ENCODE results near the gene CCDC15. TPM values are rescaled to one million over a fixed set of nuclear protein-coding genes. Genes with fewer than 3 reads are reported as not detected.
"Not testable (repeated sequence)": the region's sequence is repeated elsewhere in the genome, so short reads cannot be mapped to it uniquely, and the experiment has no call there.

The CCDC15 gene
- total RNA-seq, 1 donor from 2014 or later = 6.1 TPM

DNA sequence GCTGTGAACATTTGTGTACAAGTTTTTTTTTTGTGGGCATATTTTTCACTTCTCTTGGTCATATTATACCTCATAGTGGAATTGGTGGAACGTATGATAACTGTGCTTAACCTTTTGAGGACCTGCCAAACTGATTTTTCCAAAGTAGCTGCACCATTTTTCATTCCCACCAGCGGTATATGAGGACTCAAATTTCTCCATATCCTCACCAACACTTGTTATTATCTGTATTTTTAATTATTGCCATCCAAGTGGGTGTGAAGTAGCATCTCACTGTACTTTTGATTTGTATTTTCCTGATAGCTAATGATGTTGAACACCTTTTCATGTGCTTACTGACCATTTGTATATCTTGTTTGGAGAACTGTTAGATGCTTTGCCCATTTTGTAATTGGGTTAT lies 47.8 kb downstream of the CCDC15 start:
- Mint-ChIP-seq H3K27me3 (ENCODE audit: low read depth) (no peaks in the 10 kb centered on the region), H3K27ac (ENCODE audit: unreplicated experiment) (no peak overlapping the region), H3K4me3 (no peak overlapping the region), H3K4me1 (no peaks in the 10 kb centered on the region), H3K36me3 (ENCODE audit: low read depth) (peaks cover 30% of the 10 kb centered on the region), H3K9me3 (peaks cover 12% of the 10 kb centered on the region)
- TF ChIP-seq, protein P1, sequence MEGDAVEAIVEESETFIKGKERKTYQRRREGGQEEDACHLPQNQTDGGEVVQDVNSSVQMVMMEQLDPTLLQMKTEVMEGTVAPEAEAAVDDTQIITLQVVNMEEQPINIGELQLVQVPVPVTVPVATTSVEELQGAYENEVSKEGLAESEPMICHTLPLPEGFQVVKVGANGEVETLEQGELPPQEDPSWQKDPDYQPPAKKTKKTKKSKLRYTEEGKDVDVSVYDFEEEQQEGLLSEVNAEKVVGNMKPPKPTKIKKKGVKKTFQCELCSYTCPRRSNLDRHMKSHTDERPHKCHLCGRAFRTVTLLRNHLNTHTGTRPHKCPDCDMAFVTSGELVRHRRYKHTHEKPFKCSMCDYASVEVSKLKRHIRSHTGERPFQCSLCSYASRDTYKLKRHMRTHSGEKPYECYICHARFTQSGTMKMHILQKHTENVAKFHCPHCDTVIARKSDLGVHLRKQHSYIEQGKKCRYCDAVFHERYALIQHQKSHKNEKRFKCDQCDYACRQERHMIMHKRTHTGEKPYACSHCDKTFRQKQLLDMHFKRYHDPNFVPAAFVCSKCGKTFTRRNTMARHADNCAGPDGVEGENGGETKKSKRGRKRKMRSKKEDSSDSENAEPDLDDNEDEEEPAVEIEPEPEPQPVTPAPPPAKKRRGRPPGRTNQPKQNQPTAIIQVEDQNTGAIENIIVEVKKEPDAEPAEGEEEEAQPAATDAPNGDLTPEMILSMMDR (conservative IDR thresholded peaks at IDR 0.05) = no peak
- no peak for DNase-seq (ENCODE audit: low read depth, low spot score)

DNA sequence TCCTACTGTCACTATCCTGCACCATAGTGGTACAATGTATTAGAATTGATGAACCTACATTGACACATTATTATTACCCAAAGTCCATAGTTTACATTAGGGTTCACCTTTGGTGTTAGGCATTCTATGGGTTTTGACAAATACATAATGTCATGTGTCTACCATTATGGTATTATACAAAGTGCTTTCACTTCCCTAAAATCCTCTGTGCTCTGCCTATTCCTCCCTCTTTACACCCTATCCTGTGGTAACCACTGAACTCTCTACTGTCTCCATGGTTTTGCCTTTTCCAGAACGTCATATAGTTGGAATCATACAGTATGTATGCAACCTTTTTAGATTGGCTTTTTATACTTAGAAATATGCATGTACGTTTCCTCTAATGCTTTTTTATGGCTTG lies 51.5 kb downstream of the CCDC15 start:
- DNase-seq (ENCODE audit: low read depth, low spot score) = no peak
- H3K27ac Mint-ChIP-seq (ENCODE audit: unreplicated experiment) = no peak overlapping the region
- no peak overlapping the region for H3K4me3 Mint-ChIP-seq
- peaks cover 48% of the 10 kb centered on the region for H3K36me3 Mint-ChIP-seq (ENCODE audit: low read depth)
- TF ChIP-seq, protein P1 (conservative IDR thresholded peaks at IDR 0.05) = no peak
- H3K4me1 Mint-ChIP-seq = no peaks in the 10 kb centered on the region
- no peaks in the 10 kb centered on the region for H3K27me3 Mint-ChIP-seq (ENCODE audit: low read depth)
- peaks cover 16% of the 10 kb centered on the region for H3K9me3 Mint-ChIP-seq

- Mint-ChIP-seq H3K4me1 (no peaks in the 10 kb centered on the region), H3K27me3 (ENCODE audit: low read depth) (no peaks in the 10 kb centered on the region), H3K9me3 (peaks cover 11% of the 10 kb centered on the region), H3K4me3 (no peak overlapping the region), H3K36me3 (ENCODE audit: low read depth) (peaks cover 14% of the 10 kb centered on the region), H3K27ac (ENCODE audit: unreplicated experiment) (no peak overlapping the region)
- TF ChIP-seq, protein P1 (conservative IDR thresholded peaks at IDR 0.05) = no peak
- DNase-seq (ENCODE audit: low read depth, low spot score) = no peak
Measured at GRCh38 chr11:125016413-125016812, 62.4 kb downstream of the CCDC15 start.

DNA sequence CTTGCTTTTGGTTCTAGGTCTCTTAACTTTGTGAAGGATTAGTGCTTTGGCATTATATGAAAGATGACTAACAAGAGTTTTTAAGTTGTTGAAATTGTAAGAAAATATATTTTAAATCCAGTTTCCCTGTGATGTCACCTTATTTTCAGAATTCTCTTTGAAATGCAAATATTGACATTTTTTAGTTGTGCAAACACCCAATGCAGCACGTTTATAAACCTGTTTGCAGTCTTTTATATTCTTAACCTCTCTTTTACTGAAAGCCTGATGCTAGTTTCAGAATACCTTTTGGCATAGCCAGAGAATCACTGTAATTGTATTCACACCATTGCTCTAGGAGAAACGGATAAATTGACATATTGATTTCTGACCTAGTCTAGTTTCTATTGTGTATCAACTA lies 66.3 kb downstream of the CCDC15 start:
- Mint-ChIP-seq H3K4me1 (no peaks in the 10 kb centered on the region), H3K9me3 (no peaks in the 10 kb centered on the region), H3K27ac (ENCODE audit: unreplicated experiment) (no peak overlapping the region), H3K27me3 (ENCODE audit: low read depth) (no peaks in the 10 kb centered on the region), H3K36me3 (ENCODE audit: low read depth) (no peaks in the 10 kb centered on the region), H3K4me3 (no peak overlapping the region)
- TF ChIP-seq, protein P1 (conservative IDR thresholded peaks at IDR 0.05) = no peak
- DNase-seq (ENCODE audit: low read depth, low spot score) = no peak

GRCh38 chr11:125022551-125022950 lies 68.5 kb downstream of the CCDC15 start:
- Mint-ChIP-seq H3K9me3 (peaks cover 1% of the 10 kb centered on the region), H3K27me3 (ENCODE audit: low read depth) (no peaks in the 10 kb centered on the region), H3K4me1 (no peaks in the 10 kb centered on the region), H3K4me3 (no peak overlapping the region), H3K36me3 (ENCODE audit: low read depth) (no peaks in the 10 kb centered on the region), H3K27ac (ENCODE audit: unreplicated experiment) (no peak overlapping the region)
- DNase-seq (ENCODE audit: low read depth, low spot score) = no peak
- TF ChIP-seq, protein P1 (conservative IDR thresholded peaks at IDR 0.05) = no peak

- Mint-ChIP-seq H3K27ac (ENCODE audit: unreplicated experiment) (no peak overlapping the region), H3K36me3 (ENCODE audit: low read depth) (peaks cover 14% of the 10 kb centered on the region), H3K27me3 (ENCODE audit: low read depth) (no peaks in the 10 kb centered on the region), H3K9me3 (peaks cover 8% of the 10 kb centered on the region), H3K4me1 (no peaks in the 10 kb centered on the region), H3K4me3 (no peak overlapping the region)
- no peak for DNase-seq (ENCODE audit: low read depth, low spot score)
- TF ChIP-seq, protein P1 (conservative IDR thresholded peaks at IDR 0.05) = no peak
Measured at GRCh38 chr11:125025968-125026367, 72.0 kb downstream of the CCDC15 start.

DNA sequence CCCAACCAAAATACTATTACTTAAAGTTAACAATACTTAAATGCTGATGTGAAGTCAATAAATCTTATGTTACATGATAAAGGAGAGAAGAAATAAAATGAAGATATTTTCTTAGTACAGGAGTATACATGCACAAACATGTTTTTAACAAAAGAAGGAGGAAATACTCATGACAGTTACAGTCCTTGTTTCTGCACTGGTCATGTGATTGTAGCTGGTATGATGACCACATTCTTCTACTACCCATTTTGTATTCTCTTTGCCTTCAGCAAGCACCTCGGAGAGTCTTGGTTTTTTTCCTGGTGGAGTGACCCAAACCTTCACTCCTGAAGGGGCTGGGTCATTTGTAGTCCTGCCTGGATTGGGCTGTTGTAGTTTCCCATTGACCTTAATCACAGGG lies 75.4 kb downstream of the CCDC15 start:
- peaks cover 31% of the 10 kb centered on the region for H3K36me3 Mint-ChIP-seq (ENCODE audit: low read depth)
- H3K27me3 Mint-ChIP-seq (ENCODE audit: low read depth); H3K4me3 Mint-ChIP-seq; H3K27ac Mint-ChIP-seq (ENCODE audit: unreplicated experiment); DNase-seq (ENCODE audit: low read depth, low spot score); H3K4me1 Mint-ChIP-seq: not testable (repeated sequence)
- H3K9me3 Mint-ChIP-seq = peaks cover 19% of the 10 kb centered on the region
